HAP-1 (cell line): Measurements from ENCODE around the gene SRGN.

ENCODE experiments used
- DNase-seq, 2 experiments: peaks; one replicate each; pipeline ENCODE4 v3.0.0-alpha.2; 2016 to 2020; ENCODE audit warnings: low spot score in 2 of 2
- H3K27me3 ChIP-seq: fragments of 250-450 bp; sonication (Bioruptor Pico); 2 replicates; pipeline ENCODE4 v1.5.1; 2020; ENCODE audit warnings: low read depth, mild to moderate bottlenecking, moderate library complexity
- H3K36me3 ChIP-seq: fragments of 250-450 bp; sonication (Bioruptor Pico); replicated peaks from 2 replicates; pipeline ENCODE4 v1.5.1; 2020; ENCODE audit warnings: mild to moderate bottlenecking
- H3K4me1 ChIP-seq: fragments of 250-450 bp; sonication (Bioruptor Pico); 2 replicates; pipeline ENCODE4 v1.5.1; 2020; ENCODE audit warnings: mild to moderate bottlenecking
- H3K4me3 ChIP-seq: fragments of 250-450 bp; sonication (Bioruptor Pico); 2 replicates; pipeline ENCODE4 v1.5.1; 2020; ENCODE audit warnings: mild to moderate bottlenecking, moderate library complexity
- H3K9me3 ChIP-seq: fragments of 250-450 bp; sonication (Bioruptor Pico); 2 replicates; pipeline ENCODE4 v1.5.1; 2020; ENCODE audit warnings: mild to moderate bottlenecking, moderate library complexity
- in situ Hi-C: fragments of 300-500 bp; cut with MboI; formaldehyde crosslinking; loops from 3 replicates; pipeline ENCODE4 v1.14.3; 2020; ENCODE audit warnings: low sequenced_read_pairs, inconsistent platforms, mixed read lengths

SRGN gene

GRCh38 chr10:69069090-69070042 is 18.5 kb upstream of the SRGN start:
- no peaks in the 10 kb centered on the region for H3K27me3 ChIP-seq
- H3K36me3 ChIP-seq = no peaks in the 10 kb centered on the region
- in situ Hi-C loops = no loop called here
- no peaks in the 10 kb centered on the region for H3K4me1 ChIP-seq
- no peak for DNase-seq
- H3K9me3 ChIP-seq = no peaks in the 10 kb centered on the region
- no peak overlapping the region for H3K4me3 ChIP-seq

GRCh38 chr10:69070951-69071350 is 17.0 kb upstream of the SRGN start:
- DNase-seq = no peak
- H3K4me3 ChIP-seq = no peak overlapping the region
- no peaks in the 10 kb centered on the region for H3K36me3 ChIP-seq
- in situ Hi-C loops = no loop called here
- no peaks in the 10 kb centered on the region for H3K4me1 ChIP-seq
- H3K9me3 ChIP-seq = no peaks in the 10 kb centered on the region
- H3K27me3 ChIP-seq = no peaks in the 10 kb centered on the region

- in situ Hi-C loops = no loop called here
- Histone ChIP-seq H3K27me3 (no peaks in the 10 kb centered on the region), H3K9me3 (no peaks in the 10 kb centered on the region), H3K4me1 (no peaks in the 10 kb centered on the region), H3K4me3 (no peak overlapping the region), H3K36me3 (no peaks in the 10 kb centered on the region)
- no peak for DNase-seq
Measured at GRCh38 chr10:69071610-69072009, 16.3 kb upstream of the SRGN start.

- in situ Hi-C loops = no loop called here
- no peak for DNase-seq
- Histone ChIP-seq H3K4me3 (no peak overlapping the region), H3K4me1 (no peaks in the 10 kb centered on the region), H3K27me3 (no peaks in the 10 kb centered on the region), H3K36me3 (no peaks in the 10 kb centered on the region), H3K9me3 (no peaks in the 10 kb centered on the region)
Measured at GRCh38 chr10:69073026-69073425, 14.9 kb upstream of the SRGN start.

- H3K27me3 ChIP-seq = no peaks in the 10 kb centered on the region
- H3K9me3 ChIP-seq = no peaks in the 10 kb centered on the region
- DNase-seq = no peak
- H3K36me3 ChIP-seq = no peaks in the 10 kb centered on the region
- no peak overlapping the region for H3K4me3 ChIP-seq
- in situ Hi-C loops = no loop called here
- H3K4me1 ChIP-seq = no peaks in the 10 kb centered on the region
Measured at GRCh38 chr10:69073736-69074364, 14.1 kb upstream of the SRGN start.

GRCh38 chr10:69074532-69074931 is 13.4 kb upstream of the SRGN start:
- no peaks in the 10 kb centered on the region for H3K36me3 ChIP-seq
- no peaks in the 10 kb centered on the region for H3K4me1 ChIP-seq
- H3K9me3 ChIP-seq = no peaks in the 10 kb centered on the region
- in situ Hi-C loops = no loop called here
- no peak for DNase-seq
- H3K27me3 ChIP-seq = no peaks in the 10 kb centered on the region
- H3K4me3 ChIP-seq = no peak overlapping the region

GRCh38 chr10:69075431-69075830 is 12.5 kb upstream of the SRGN start:
- H3K9me3 ChIP-seq = no peaks in the 10 kb centered on the region
- no peaks in the 10 kb centered on the region for H3K4me1 ChIP-seq
- no peak for DNase-seq
- H3K4me3 ChIP-seq = no peak overlapping the region
- in situ Hi-C loops = no loop called here
- H3K27me3 ChIP-seq = no peaks in the 10 kb centered on the region
- H3K36me3 ChIP-seq = no peaks in the 10 kb centered on the region

GRCh38 chr10:69078311-69078710 is 9.6 kb upstream of the SRGN start:
- DNase-seq = no peak
- Histone ChIP-seq H3K27me3 (no peaks in the 10 kb centered on the region), H3K9me3 (no peaks in the 10 kb centered on the region), H3K4me3 (no peak overlapping the region), H3K36me3 (no peaks in the 10 kb centered on the region), H3K4me1 (no peaks in the 10 kb centered on the region)
- in situ Hi-C loops = no loop called here

GRCh38 chr10:69080226-69080625 is 7.7 kb upstream of the SRGN start:
- H3K27me3 ChIP-seq = no peaks in the 10 kb centered on the region
- no peaks in the 10 kb centered on the region for H3K9me3 ChIP-seq
- in situ Hi-C loops = no loop called here
- no peak overlapping the region for H3K4me3 ChIP-seq
- H3K36me3 ChIP-seq = no peaks in the 10 kb centered on the region
- DNase-seq = no peak
- no peaks in the 10 kb centered on the region for H3K4me1 ChIP-seq

- H3K36me3 ChIP-seq = no peaks in the 10 kb centered on the region
- in situ Hi-C loops = no loop called here
- no peaks in the 10 kb centered on the region for H3K27me3 ChIP-seq
- DNase-seq = no peak
- no peaks in the 10 kb centered on the region for H3K9me3 ChIP-seq
- H3K4me3 ChIP-seq = no peak overlapping the region
- H3K4me1 ChIP-seq = no peaks in the 10 kb centered on the region; the same call in 1 of the 2 replicates
Measured at GRCh38 chr10:69086001-69086509, 1.8 kb upstream of the SRGN start.

- DNase-seq = no peak
- H3K36me3 ChIP-seq = no peaks in the 10 kb centered on the region
- no peak overlapping the region for H3K4me3 ChIP-seq
- no peaks in the 10 kb centered on the region for H3K9me3 ChIP-seq
- H3K4me1 ChIP-seq = no peaks in the 10 kb centered on the region; the same call in 1 of the 2 replicates
- H3K27me3 ChIP-seq = no peaks in the 10 kb centered on the region
- in situ Hi-C loops = no loop called here
Measured at GRCh38 chr10:69088471-69088769, 517 bp downstream of the SRGN start.

GRCh38 chr10:69088801-69089501 is 1.0 kb downstream of the SRGN start:
- no peak for DNase-seq
- Histone ChIP-seq H3K9me3 (no peaks in the 10 kb centered on the region), H3K36me3 (no peaks in the 10 kb centered on the region), H3K4me3 (no peak overlapping the region), H3K27me3 (no peaks in the 10 kb centered on the region), H3K4me1 (no peaks in the 10 kb centered on the region; the same call in 1 of the 2 replicates)
- in situ Hi-C loops = no loop called here

GRCh38 chr10:69089638-69090599 is 2.0 kb downstream of the SRGN start:
- no peaks in the 10 kb centered on the region for H3K36me3 ChIP-seq
- DNase-seq = no peak
- H3K27me3 ChIP-seq = no peaks in the 10 kb centered on the region
- in situ Hi-C loops = no loop called here
- no peaks in the 10 kb centered on the region; the same call in 1 of the 2 replicates for H3K4me1 ChIP-seq
- no peaks in the 10 kb centered on the region for H3K9me3 ChIP-seq
- H3K4me3 ChIP-seq = no peak overlapping the region
